ENCODE results near the gene PAIP1.
"Not testable (repeated sequence)": the region's sequence is repeated elsewhere in the genome, so short reads cannot be mapped to it uniquely, and the experiment has no call there.

The PAIP1 gene

GRCh38 chr5:43556857-43557542 lies at the start of gene PAIP1:
TSS of gene PAIP1 (minus strand) at chr5:43557077. CDS start at chr5:43556846, 231 bp downstream.
- peaks cover 4% of the 10 kb centered on the region for H3K4me1 ChIP-seq (ENCODE audit: control insufficient read depth, insufficient read depth, low read length)
- H3K9me3 ChIP-seq (ENCODE audit: control insufficient read depth, insufficient read depth, low read length) = no peaks in the 10 kb centered on the region
- peak within 1 kb of the TSS; percentile 95 for H3K4me3 ChIP-seq (ENCODE audit: low read depth, low read length)
- H3K36me3 ChIP-seq (ENCODE audit: control insufficient read depth, insufficient read depth, low read length) = no peaks in the 10 kb centered on the region
- no peaks in the 10 kb centered on the region for H3K27me3 ChIP-seq (ENCODE audit: control insufficient read depth, insufficient read depth, low read length)
- H3K9ac ChIP-seq (ENCODE audit: low read depth, low read length) = peak within 1 kb of the TSS; percentile 97

- Histone ChIP-seq H3K36me3 (ENCODE audit: control insufficient read depth, insufficient read depth, low read length) (peaks cover 3% of the 10 kb centered on the region), H3K4me3 (ENCODE audit: low read depth, low read length) (no peak overlapping the region), H3K9me3 (ENCODE audit: control insufficient read depth, insufficient read depth, low read length) (no peaks in the 10 kb centered on the region), H3K9ac (ENCODE audit: low read depth, low read length) (no peak overlapping the region), H3K27me3 (ENCODE audit: control insufficient read depth, insufficient read depth, low read length) (peaks cover 4% of the 10 kb centered on the region), H3K4me1 (ENCODE audit: control insufficient read depth, insufficient read depth, low read length) (peaks cover 8% of the 10 kb centered on the region)
Measured at GRCh38 chr5:43606351-43606750, 49.5 kb upstream of the PAIP1 start.

GRCh38 chr5:43604699-43605098 lies 47.8 kb upstream of the PAIP1 start:
- no peaks in the 10 kb centered on the region for H3K9me3 ChIP-seq (ENCODE audit: control insufficient read depth, insufficient read depth, low read length)
- H3K9ac ChIP-seq (ENCODE audit: low read depth, low read length) = no peak overlapping the region
- no peak overlapping the region for H3K4me3 ChIP-seq (ENCODE audit: low read depth, low read length)
- H3K27me3 ChIP-seq (ENCODE audit: control insufficient read depth, insufficient read depth, low read length) = peaks cover 4% of the 10 kb centered on the region
- peaks cover 8% of the 10 kb centered on the region for H3K4me1 ChIP-seq (ENCODE audit: control insufficient read depth, insufficient read depth, low read length)
- no peaks in the 10 kb centered on the region for H3K36me3 ChIP-seq (ENCODE audit: control insufficient read depth, insufficient read depth, low read length)

GRCh38 chr5:43603344-43604217 lies 46.7 kb upstream of the PAIP1 start:
- peak overlapping the region; percentile 74 for H3K9ac ChIP-seq (ENCODE audit: low read depth, low read length)
- H3K9me3 ChIP-seq (ENCODE audit: control insufficient read depth, insufficient read depth, low read length) = no peaks in the 10 kb centered on the region
- no peaks in the 10 kb centered on the region for H3K36me3 ChIP-seq (ENCODE audit: control insufficient read depth, insufficient read depth, low read length)
- H3K4me3 ChIP-seq (ENCODE audit: low read depth, low read length) = peak overlapping the region; percentile 93
- peaks cover 4% of the 10 kb centered on the region for H3K27me3 ChIP-seq (ENCODE audit: control insufficient read depth, insufficient read depth, low read length)
- peaks cover 10% of the 10 kb centered on the region for H3K4me1 ChIP-seq (ENCODE audit: control insufficient read depth, insufficient read depth, low read length)

- Histone ChIP-seq H3K36me3 (ENCODE audit: control insufficient read depth, insufficient read depth, low read length) (no peaks in the 10 kb centered on the region), H3K9ac (ENCODE audit: low read depth, low read length) (peak within 1 kb of the TSS; percentile 74), H3K9me3 (ENCODE audit: control insufficient read depth, insufficient read depth, low read length) (no peaks in the 10 kb centered on the region), H3K27me3 (ENCODE audit: control insufficient read depth, insufficient read depth, low read length) (peaks cover 4% of the 10 kb centered on the region), H3K4me1 (ENCODE audit: control insufficient read depth, insufficient read depth, low read length) (peaks cover 10% of the 10 kb centered on the region), H3K4me3 (ENCODE audit: low read depth, low read length) (peak within 1 kb of the TSS; percentile 93)
Measured at GRCh38 chr5:43602461-43603343, 45.8 kb upstream of the PAIP1 start, which contains the start of gene NNT. TSS of gene NNT (plus strand) at chr5:43603180. CDS start at chr5:43609196, 6,016 bp downstream.

- Histone ChIP-seq H3K36me3 (ENCODE audit: control insufficient read depth, insufficient read depth, low read length) (no peaks in the 10 kb centered on the region), H3K9me3 (ENCODE audit: control insufficient read depth, insufficient read depth, low read length) (no peaks in the 10 kb centered on the region), H3K9ac (ENCODE audit: low read depth, low read length) (no peak overlapping the region), H3K27me3 (ENCODE audit: control insufficient read depth, insufficient read depth, low read length) (peaks cover 4% of the 10 kb centered on the region), H3K4me3 (ENCODE audit: low read depth, low read length) (peak overlapping the region; percentile 93), H3K4me1 (ENCODE audit: control insufficient read depth, insufficient read depth, low read length) (peaks cover 10% of the 10 kb centered on the region)
Measured at GRCh38 chr5:43601454-43602260, 44.8 kb upstream of the PAIP1 start.

- H3K4me3 ChIP-seq (ENCODE audit: low read depth, low read length); H3K36me3 ChIP-seq (ENCODE audit: control insufficient read depth, insufficient read depth, low read length); H3K9ac ChIP-seq (ENCODE audit: low read depth, low read length); H3K4me1 ChIP-seq (ENCODE audit: control insufficient read depth, insufficient read depth, low read length); H3K27me3 ChIP-seq (ENCODE audit: control insufficient read depth, insufficient read depth, low read length); H3K9me3 ChIP-seq (ENCODE audit: control insufficient read depth, insufficient read depth, low read length): not testable (repeated sequence)
Measured at GRCh38 chr5:43598927-43599326, 42.0 kb upstream of the PAIP1 start.

- H3K9me3 ChIP-seq (ENCODE audit: control insufficient read depth, insufficient read depth, low read length) = no peaks in the 10 kb centered on the region
- H3K27me3 ChIP-seq (ENCODE audit: control insufficient read depth, insufficient read depth, low read length) = no peaks in the 10 kb centered on the region
- no peaks in the 10 kb centered on the region for H3K36me3 ChIP-seq (ENCODE audit: control insufficient read depth, insufficient read depth, low read length)
- H3K4me1 ChIP-seq (ENCODE audit: control insufficient read depth, insufficient read depth, low read length) = peaks cover 6% of the 10 kb centered on the region
- no peak overlapping the region for H3K9ac ChIP-seq (ENCODE audit: low read depth, low read length)
- no peak overlapping the region for H3K4me3 ChIP-seq (ENCODE audit: low read depth, low read length)
Measured at GRCh38 chr5:43592363-43592762, 35.5 kb upstream of the PAIP1 start.

GRCh38 chr5:43590700-43591099 lies 33.8 kb upstream of the PAIP1 start:
- Histone ChIP-seq H3K4me3 (ENCODE audit: low read depth, low read length) (no peak overlapping the region), H3K27me3 (ENCODE audit: control insufficient read depth, insufficient read depth, low read length) (no peaks in the 10 kb centered on the region), H3K36me3 (ENCODE audit: control insufficient read depth, insufficient read depth, low read length) (no peaks in the 10 kb centered on the region), H3K4me1 (ENCODE audit: control insufficient read depth, insufficient read depth, low read length) (peaks cover 6% of the 10 kb centered on the region), H3K9me3 (ENCODE audit: control insufficient read depth, insufficient read depth, low read length) (no peaks in the 10 kb centered on the region), H3K9ac (ENCODE audit: low read depth, low read length) (no peak overlapping the region)

- H3K4me3 ChIP-seq (ENCODE audit: low read depth, low read length) = no peak overlapping the region
- no peak overlapping the region for H3K9ac ChIP-seq (ENCODE audit: low read depth, low read length)
- H3K36me3 ChIP-seq (ENCODE audit: control insufficient read depth, insufficient read depth, low read length) = no peaks in the 10 kb centered on the region
- H3K4me1 ChIP-seq (ENCODE audit: control insufficient read depth, insufficient read depth, low read length) = peaks cover 6% of the 10 kb centered on the region
- no peaks in the 10 kb centered on the region for H3K9me3 ChIP-seq (ENCODE audit: control insufficient read depth, insufficient read depth, low read length)
- H3K27me3 ChIP-seq (ENCODE audit: control insufficient read depth, insufficient read depth, low read length) = no peaks in the 10 kb centered on the region
Measured at GRCh38 chr5:43589310-43589709, 32.4 kb upstream of the PAIP1 start.

GRCh38 chr5:43588842-43589241 lies 32.0 kb upstream of the PAIP1 start:
- Histone ChIP-seq H3K4me1 (ENCODE audit: control insufficient read depth, insufficient read depth, low read length) (peaks cover 6% of the 10 kb centered on the region), H3K4me3 (ENCODE audit: low read depth, low read length) (no peak overlapping the region), H3K9me3 (ENCODE audit: control insufficient read depth, insufficient read depth, low read length) (no peaks in the 10 kb centered on the region), H3K36me3 (ENCODE audit: control insufficient read depth, insufficient read depth, low read length) (no peaks in the 10 kb centered on the region), H3K27me3 (ENCODE audit: control insufficient read depth, insufficient read depth, low read length) (no peaks in the 10 kb centered on the region), H3K9ac (ENCODE audit: low read depth, low read length) (no peak overlapping the region)
